ACC112 (cell line): ENCODE results near the gene CDKN2A.

ENCODE experiments used
- H2AFZ ChIP-seq: fragments of 200-600 bp; sonication (generic); one replicate; pipeline ENCODE4 v1.6.0; 2017; ENCODE audit warnings: antibody characterized with exemption, low read length; ENCODE audit not compliant: unreplicated experiment
- H3K27ac ChIP-seq: fragments of 200-600 bp; sonication (generic); 2 replicates; pipeline ENCODE4 v1.5.1; 2014; ENCODE audit warnings: low read depth, mild to moderate bottlenecking, antibody characterized with exemption, low read length, moderate library complexity
- H3K27me3 ChIP-seq: fragments of 200-600 bp; sonication (generic); 2 replicates; pipeline ENCODE4 v1.6.1; 2014; ENCODE audit warnings: mild to moderate bottlenecking, antibody characterized with exemption, low read length, moderate library complexity, mixed read lengths; ENCODE audit not compliant: insufficient read depth
- H3K36me3 ChIP-seq: fragments of 200-600 bp; sonication (generic); 2 replicates; pipeline ENCODE4 v1.6.1; 2016; ENCODE audit warnings: mild to moderate bottlenecking, antibody characterized with exemption, low read length, moderate library complexity, mixed read lengths; ENCODE audit not compliant: insufficient read depth
- H3K4me1 ChIP-seq: fragments of 200-600 bp; sonication (generic); one replicate; pipeline ENCODE4 v1.6.1; 2016; ENCODE audit warnings: low read length, mixed read lengths; ENCODE audit not compliant: insufficient read depth, unreplicated experiment, control insufficient read depth
- H3K4me3 ChIP-seq: fragments of 200-600 bp; sonication (generic); 2 replicates; pipeline ENCODE4 v1.5.1; 2014; ENCODE audit warnings: mild to moderate bottlenecking, low read depth, low read length
- H3K79me2 ChIP-seq: fragments of 200-600 bp; sonication (generic); one replicate; pipeline ENCODE4 v1.6.0; 2016; ENCODE audit warnings: low read length; ENCODE audit not compliant: control insufficient read depth, unreplicated experiment, insufficient read depth

CDKN2A gene

GRCh38 chr9:22031655-22032411 is 37.6 kb upstream of the CDKN2A start:
- Histone ChIP-seq H3K4me1 (peaks cover 24% of the 10 kb centered on the region), H3K79me2 (no peaks in the 10 kb centered on the region), H3K36me3 (no peaks in the 10 kb centered on the region), H2AFZ (no peak overlapping the region), H3K27me3 (no peaks in the 10 kb centered on the region), H3K4me3 (no peak overlapping the region), H3K27ac (no peak overlapping the region)

- H3K79me2 ChIP-seq = peaks cover 6% of the 10 kb centered on the region
- H3K36me3 ChIP-seq = no peaks in the 10 kb centered on the region
- peaks cover 17% of the 10 kb centered on the region for H3K4me1 ChIP-seq
- H3K27me3 ChIP-seq = no peaks in the 10 kb centered on the region
- H2AFZ ChIP-seq = no peak overlapping the region
- peak overlapping the region; percentile 24; the same call in 1 of the 2 replicates for H3K4me3 ChIP-seq
- peak overlapping the region; percentile 79 for H3K27ac ChIP-seq
Measured at GRCh38 chr9:22030101-22030598, 36.0 kb upstream of the CDKN2A start.

- Histone ChIP-seq H2AFZ (no peak overlapping the region), H3K4me1 (peaks cover 17% of the 10 kb centered on the region), H3K27ac (no peak overlapping the region), H3K36me3 (no peaks in the 10 kb centered on the region), H3K4me3 (no peak overlapping the region), H3K79me2 (peaks cover 10% of the 10 kb centered on the region), H3K27me3 (no peaks in the 10 kb centered on the region)
Measured at GRCh38 chr9:22029231-22029630, 35.0 kb upstream of the CDKN2A start.

- H3K27ac ChIP-seq = no peak overlapping the region
Measured at GRCh38 chr9:22028394-22028793, 34.2 kb upstream of the CDKN2A start.

GRCh38 chr9:22026696-22027095 is 32.5 kb upstream of the CDKN2A start:
- no peaks in the 10 kb centered on the region for H3K27me3 ChIP-seq
- no peak overlapping the region for H2AFZ ChIP-seq
- no peak overlapping the region for H3K27ac ChIP-seq
- no peak overlapping the region for H3K4me3 ChIP-seq
- H3K36me3 ChIP-seq = no peaks in the 10 kb centered on the region
- peaks cover 16% of the 10 kb centered on the region for H3K79me2 ChIP-seq
- peaks cover 17% of the 10 kb centered on the region for H3K4me1 ChIP-seq

More at GRCh38 chr9:22028394-22028793, 34.2 kb upstream of the CDKN2A start:
- Histone ChIP-seq H3K4me3 (no peak overlapping the region), H2AFZ (no peak overlapping the region), H3K79me2 (peaks cover 11% of the 10 kb centered on the region), H3K36me3 (no peaks in the 10 kb centered on the region), H3K27me3 (no peaks in the 10 kb centered on the region), H3K4me1 (peaks cover 17% of the 10 kb centered on the region)

GRCh38 chr9:22022396-22022795 is 28.2 kb upstream of the CDKN2A start:
- H3K36me3 ChIP-seq = 0 out of 2 replicates have a peak, but pooled peaks cover 4% of the 10 kb centered on the region
- no peak overlapping the region for H3K27ac ChIP-seq
- peaks cover 19% of the 10 kb centered on the region for H3K79me2 ChIP-seq
- no peaks in the 10 kb centered on the region for H3K27me3 ChIP-seq
- no peak overlapping the region for H3K4me3 ChIP-seq
- H2AFZ ChIP-seq = no peak overlapping the region
- no peaks in the 10 kb centered on the region for H3K4me1 ChIP-seq

- H3K27me3 ChIP-seq = no peaks in the 10 kb centered on the region
- no peak overlapping the region for H3K27ac ChIP-seq
- peaks cover 15% of the 10 kb centered on the region for H3K4me1 ChIP-seq
- H2AFZ ChIP-seq = no peak overlapping the region
- H3K36me3 ChIP-seq = peaks cover 15% of the 10 kb centered on the region; the same call in 1 of the 2 replicates
- peaks cover 18% of the 10 kb centered on the region for H3K79me2 ChIP-seq
- H3K4me3 ChIP-seq = no peak overlapping the region
Measured at GRCh38 chr9:22010866-22011625, 16.9 kb upstream of the CDKN2A start.

- Histone ChIP-seq H3K4me3 (peak overlapping the region; percentile 87), H3K27me3 (no peaks in the 10 kb centered on the region), H3K4me1 (peaks cover 15% of the 10 kb centered on the region), H3K27ac (peak overlapping the region; percentile 64), H2AFZ (peak overlapping the region; percentile 77), H3K79me2 (peaks cover 32% of the 10 kb centered on the region), H3K36me3 (peaks cover 15% of the 10 kb centered on the region; the same call in 1 of the 2 replicates)
Measured at GRCh38 chr9:22009506-22009867, 15.3 kb upstream of the CDKN2A start.

GRCh38 chr9:22008717-22009505 is 14.7 kb upstream of the CDKN2A start, which contains the start of gene CDKN2B:
CDKN2B (minus strand) TSS chr9:22009305; CDS start chr9:22008953, 352 bp downstream.
- Histone ChIP-seq H3K4me1 (peaks cover 15% of the 10 kb centered on the region), H2AFZ (peak within 1 kb of the TSS; percentile 77), H3K79me2 (peaks cover 38% of the 10 kb centered on the region), H3K27ac (peak within 1 kb of the TSS; percentile 68), H3K4me3 (peak within 1 kb of the TSS; percentile 87), H3K27me3 (no peaks in the 10 kb centered on the region), H3K36me3 (peaks cover 15% of the 10 kb centered on the region)

GRCh38 chr9:22008384-22008716 is 14.2 kb upstream of the CDKN2A start:
- Histone ChIP-seq H3K4me3 (peak overlapping the region; percentile 87), H3K27ac (peak overlapping the region; percentile 68), H2AFZ (peak overlapping the region; percentile 46)

More at GRCh38 chr9:22008384-22008716, 14.2 kb upstream of the CDKN2A start:
- Histone ChIP-seq H3K4me1 (peaks cover 16% of the 10 kb centered on the region), H3K27me3 (no peaks in the 10 kb centered on the region), H3K79me2 (peaks cover 38% of the 10 kb centered on the region), H3K36me3 (peaks cover 10% of the 10 kb centered on the region)
